ENCODE data around the gene ZNHIT3.

Gene ZNHIT3

DNA sequence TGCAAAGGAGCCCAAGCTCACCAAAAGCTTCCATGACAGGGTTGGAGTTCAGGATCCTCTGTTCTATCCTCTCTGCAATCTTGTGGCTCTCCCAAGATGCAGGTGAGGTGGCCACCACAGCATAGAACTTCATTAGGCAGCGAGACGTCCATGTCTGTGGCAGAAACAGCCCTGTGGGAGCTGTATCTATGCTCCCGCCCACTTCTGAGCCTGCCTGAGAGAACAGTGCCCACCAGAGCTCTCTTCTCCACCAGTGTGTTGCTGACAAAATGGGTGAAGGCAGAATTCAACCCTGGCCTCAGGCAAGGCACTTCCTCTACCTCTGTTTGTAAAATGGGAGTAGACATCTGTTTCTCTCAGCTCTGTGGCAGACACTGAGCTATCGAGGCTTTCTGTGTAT lies 29.4 kb downstream of the ZNHIT3 start:
- DNase-seq = no peak

DNA sequence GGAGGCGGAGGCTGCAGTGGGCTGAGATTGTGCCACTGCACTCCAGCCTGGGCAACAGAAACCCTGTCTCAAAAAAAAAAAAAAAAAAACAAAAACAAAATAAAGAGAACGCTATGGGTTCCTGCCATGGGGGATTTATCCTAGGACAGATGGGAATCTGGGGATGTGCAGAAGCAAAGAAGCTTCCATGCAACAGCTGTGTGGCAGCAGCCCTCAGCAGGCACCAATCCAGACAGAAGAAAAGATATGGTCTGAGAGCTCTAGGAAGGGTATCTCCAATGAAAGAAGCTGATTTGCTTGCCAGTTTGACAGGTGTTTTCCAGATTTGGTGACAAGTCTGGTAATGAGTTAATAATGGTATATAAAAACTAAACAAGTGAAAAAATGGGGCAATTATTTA lies 36.6 kb downstream of the ZNHIT3 start:
- DNase-seq = no peak

- no peak for DNase-seq
Observed at GRCh38 chr17:36524428-36524876, 38.0 kb downstream of the ZNHIT3 start.

GRCh38 chr17:36525113-36525512 lies 38.6 kb downstream of the ZNHIT3 start:
- DNase-seq = no peak

DNA sequence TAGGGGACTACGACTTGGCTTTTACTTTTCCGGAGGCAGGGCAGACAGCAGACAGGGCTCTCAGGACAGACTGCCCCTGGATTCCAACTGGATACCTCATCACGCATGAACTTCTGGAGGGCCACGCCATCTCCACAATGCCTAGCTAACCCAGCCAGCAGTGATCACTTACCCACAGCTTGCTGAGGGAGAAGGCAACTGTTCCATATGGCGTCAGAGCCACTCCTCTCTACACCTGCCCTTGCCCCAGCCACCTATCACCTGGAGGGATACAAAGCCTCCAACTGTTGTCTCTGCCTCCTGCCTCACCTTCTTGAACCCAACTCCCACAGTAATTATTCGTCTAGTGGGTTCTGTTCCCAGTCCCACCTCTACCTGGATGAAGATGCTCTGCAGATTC lies 39.4 kb downstream of the ZNHIT3 start:
- DNase-seq = no peak

- DNase-seq = no peak
Observed at GRCh38 chr17:36527621-36528250, 41.3 kb downstream of the ZNHIT3 start.

DNA sequence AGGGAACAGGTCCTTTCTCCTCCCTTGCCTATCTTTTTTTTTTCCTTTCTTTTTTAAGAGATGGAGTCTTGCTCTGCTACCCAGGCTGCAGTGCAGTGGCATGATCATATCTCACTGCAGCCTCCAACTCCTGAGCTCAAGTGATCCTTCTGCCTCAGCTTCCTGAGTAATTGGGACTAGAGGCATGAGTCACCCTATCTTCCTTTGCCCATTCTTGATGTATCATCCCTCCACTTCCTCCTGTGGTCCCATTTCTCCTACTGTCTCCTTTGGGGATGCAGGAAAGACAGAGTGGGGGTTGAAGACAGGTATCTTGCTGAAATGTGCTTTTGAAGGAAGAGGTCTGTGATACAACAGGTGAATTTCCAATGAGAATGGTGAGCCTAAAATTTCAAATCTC lies 42.6 kb downstream of the ZNHIT3 start:
- DNase-seq = no peak

DNA sequence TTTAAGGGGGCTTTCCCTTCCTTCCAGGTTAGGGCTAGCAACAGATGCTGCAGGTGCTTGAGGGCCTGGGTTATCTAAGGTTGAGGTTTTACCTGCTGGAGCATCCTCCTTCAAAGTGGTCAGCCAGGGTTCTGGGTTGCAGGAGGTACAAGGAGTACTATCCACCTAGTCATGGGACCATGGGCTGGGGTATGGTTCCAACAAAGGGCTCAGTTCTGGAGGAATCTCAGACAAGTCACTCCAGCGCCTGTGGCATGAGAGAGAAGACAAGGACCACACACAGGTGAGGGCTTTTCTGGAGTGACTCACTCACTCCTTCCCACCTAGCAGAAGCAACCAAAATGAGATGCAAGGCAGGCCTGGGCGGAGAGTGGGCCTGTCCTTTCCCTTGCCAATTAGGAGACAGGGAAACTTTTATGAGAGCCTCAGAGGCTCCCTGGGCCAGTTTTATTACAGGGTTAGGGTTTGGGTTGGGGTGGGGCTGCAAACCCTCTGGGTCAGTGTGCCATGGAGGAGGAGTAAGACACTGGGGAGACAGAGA lies 46.0 kb downstream of the ZNHIT3 start:
- DNase-seq = no peak

DNA sequence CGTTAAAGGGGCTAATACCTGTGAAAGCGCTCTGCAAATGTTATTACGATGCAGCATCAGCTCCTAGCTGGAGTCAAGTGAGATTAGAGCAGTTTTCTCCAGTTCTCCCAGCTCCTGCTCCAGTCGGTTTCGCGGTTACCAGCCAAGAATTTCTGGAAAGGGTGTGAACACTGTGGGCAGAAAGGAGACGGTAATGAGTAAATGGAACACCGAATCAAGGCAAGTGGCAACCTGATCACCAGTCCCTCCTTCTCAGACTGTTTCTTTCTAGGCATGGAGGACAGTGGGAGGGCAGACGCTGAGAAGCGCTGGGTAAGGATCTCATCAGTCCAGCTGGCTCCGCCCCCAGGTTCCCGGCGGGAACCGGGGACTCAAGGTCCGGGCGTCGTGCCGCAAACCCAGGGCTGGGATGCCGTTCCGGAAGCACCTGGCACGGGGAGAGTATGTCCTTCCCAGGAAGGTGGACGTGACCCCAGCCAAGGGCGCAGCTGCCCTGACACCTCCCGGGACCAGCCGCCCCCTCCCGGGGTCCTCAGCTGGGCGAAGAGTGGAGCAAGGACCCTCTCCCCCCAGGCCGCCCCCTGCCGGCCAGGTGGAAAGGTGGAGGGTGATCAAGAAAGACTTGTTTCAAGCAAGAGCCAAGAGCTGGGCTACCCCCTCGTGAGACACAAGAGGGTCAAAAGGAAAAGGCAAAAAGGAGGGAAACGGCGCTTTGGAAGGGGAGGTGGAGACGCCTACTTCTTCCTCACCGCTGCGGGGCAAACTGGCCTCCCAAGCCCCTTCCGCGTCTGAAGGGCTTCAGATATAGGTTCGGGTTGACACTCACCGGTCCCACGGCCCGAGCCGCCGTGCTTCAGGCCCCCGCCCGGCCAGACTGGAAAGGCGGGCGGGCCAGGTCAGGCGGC lies 47.7 kb downstream of the ZNHIT3 start:
- no peak for DNase-seq

- DNase-seq = peak; percentile 44
Observed at GRCh38 chr17:36534840-36535668, 48.6 kb downstream of the ZNHIT3 start, which contains the start of the genes MYO19 and PIGW. TSS of gene MYO19 (minus strand) at chr17:36534868. CDS start at chr17:36532538, 2,330 bp downstream. TSS of gene PIGW (plus strand) at chr17:36534987. CDS start at chr17:36537102, 2,115 bp downstream.

- no peak for DNase-seq
Observed at GRCh38 chr17:36535669-36536081, 49.2 kb downstream of the ZNHIT3 start.

DNA sequence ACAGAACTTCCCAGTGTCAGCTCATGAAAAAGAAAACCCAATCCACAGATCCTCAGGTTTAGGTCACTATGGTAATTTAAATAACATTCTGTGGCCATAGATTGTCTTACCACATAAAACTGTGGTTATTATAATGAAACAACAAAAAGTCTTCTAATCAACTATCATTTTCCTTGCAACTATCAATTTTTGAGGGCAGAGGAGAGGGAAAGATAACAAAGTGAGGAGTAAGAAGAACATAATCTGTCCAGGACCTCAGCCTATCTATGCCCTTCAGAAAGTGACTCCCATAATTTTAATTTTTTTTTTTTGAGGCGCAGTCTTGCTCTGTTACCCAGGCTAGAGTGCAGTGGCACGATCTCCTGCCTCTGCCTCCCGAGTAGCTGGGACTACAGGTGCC lies 54.2 kb downstream of the ZNHIT3 start:
- DNase-seq = no peak

- DNase-seq = no peak
Observed at GRCh38 chr17:36542755-36543154, 56.3 kb downstream of the ZNHIT3 start.

- no peak for DNase-seq
Observed at GRCh38 chr17:36544044-36544306, 57.5 kb downstream of the ZNHIT3 start.

- DNase-seq = peak; percentile 39
Observed at GRCh38 chr17:36544307-36545076, 58.0 kb downstream of the ZNHIT3 start, which contains the start of gene GGNBP2. TSS of gene GGNBP2 (plus strand) at chr17:36544919. CDS start at chr17:36545725, 806 bp downstream.

DNA sequence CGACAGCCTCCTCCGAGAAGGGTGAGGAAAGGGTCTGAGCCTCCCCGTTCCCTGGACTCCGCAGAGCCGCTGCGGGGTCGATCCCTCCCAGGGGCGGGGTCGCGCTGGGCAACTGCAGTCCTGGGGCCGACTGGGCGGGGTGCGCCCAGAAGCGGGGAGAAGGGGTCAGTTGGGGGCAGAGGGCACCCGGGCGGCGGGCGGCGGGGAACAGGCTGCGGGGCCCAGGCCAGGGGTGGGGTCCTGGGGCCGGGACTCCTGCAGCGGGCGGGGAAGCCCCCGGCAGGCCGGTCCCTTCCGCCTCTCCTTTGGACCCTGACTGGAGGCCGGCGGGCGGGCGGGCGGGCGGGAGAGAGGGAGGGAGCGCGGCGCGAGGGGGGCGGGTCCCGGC lies 58.6 kb downstream of the ZNHIT3 start:
- no peak for DNase-seq

Data from NCI-H1417 treated with DMSO at 0.1 percent for 48 hours (cell line).